Effector memory CD8-positive, alpha-beta T cell (primary cell): Measurements from ENCODE around the gene CCDC179.

Source experiments
- ATAC-seq: fragments of 150-1000 bp; cut with Tn5 transposase; replicated peaks from 2 replicates; pipeline ENCODE4 v1.10.0; 2021; ENCODE audit warnings: mild to moderate bottlenecking, moderate library complexity
- DNase-seq, 3 experiments: peaks; one replicate each; pipeline ENCODE4 v3.0.0; 2021
- H3K27ac Mint-ChIP-seq, 2 donors: one replicate each; pipeline ENCODE4 v1.8.0; 2022; ENCODE audit warnings: mild to moderate bottlenecking in 2 of 2, mixed read lengths in 2 of 2, moderate library complexity in 2 of 2
- H3K27me3 Mint-ChIP-seq, 2 donors: one replicate each; pipeline ENCODE4 v1.8.0; 2022; ENCODE audit warnings: mixed read lengths in 2 of 2
- H3K36me3 Mint-ChIP-seq: one replicate; pipeline ENCODE4 v1.8.0; 2022; ENCODE audit warnings: mild to moderate bottlenecking, moderate library complexity, mixed read lengths; ENCODE audit not compliant: insufficient read depth
- H3K4me1 Mint-ChIP-seq, 2 donors: one replicate each; pipeline ENCODE4 v1.8.0; 2022; ENCODE audit warnings: low read depth in 2 of 2, mixed read lengths in 2 of 2
- H3K4me3 Mint-ChIP-seq, 2 donors: one replicate each; pipeline ENCODE4 v1.8.0; 2022; ENCODE audit warnings: mild to moderate bottlenecking in 2 of 2, mixed read lengths in 2 of 2, moderate library complexity in 2 of 2
- H3K9me3 Mint-ChIP-seq, 2 donors: one replicate each; pipeline ENCODE4 v1.8.0; 2022; ENCODE audit warnings: mixed read lengths in 2 of 2

The CCDC179 gene

GRCh38 chr11:22846726-22847125 is 13.5 kb downstream of the CCDC179 start:
- DNase-seq (no peak), ATAC-seq (no peak)
- Mint-ChIP-seq H3K4me1 (no peaks in the 10 kb centered on the region), H3K27ac (no peak overlapping the region), H3K36me3 (no peaks in the 10 kb centered on the region), H3K4me3 (no peak overlapping the region), H3K27me3 (no peaks in the 10 kb centered on the region), H3K9me3 (no peaks in the 10 kb centered on the region)

GRCh38 chr11:22832315-22833015 is 27.8 kb downstream of the CCDC179 start:
- H3K27ac Mint-ChIP-seq: no peak overlapping the region
- ATAC-seq: no peak
- no peaks in the 10 kb centered on the region for H3K27me3 Mint-ChIP-seq

GRCh38 chr11:22830082-22830414 is 30.2 kb downstream of the CCDC179 start:
- Mint-ChIP-seq H3K9me3 (no peaks in the 10 kb centered on the region), H3K27ac (peak overlapping the region; percentile 86 to 91), H3K4me1 (peaks cover 10 to 12% of the 10 kb centered on the region in 2 donors)

More at GRCh38 chr11:22832315-22833015, 27.8 kb downstream of the CCDC179 start:
- DNase-seq: no peak
- peaks cover 10 to 12% of the 10 kb centered on the region in 2 donors for H3K4me1 Mint-ChIP-seq
- H3K4me3 Mint-ChIP-seq: no peak overlapping the region
- H3K9me3 Mint-ChIP-seq: no peaks in the 10 kb centered on the region
- H3K36me3 Mint-ChIP-seq: peaks cover 10% of the 10 kb centered on the region

GRCh38 chr11:22829231-22830081 is 30.8 kb downstream of the CCDC179 start, which contains the start of gene SVIP:
Gene SVIP, minus strand, starts transcription at chr11:22829801. Its CDS starts 53 bp downstream, at chr11:22829748.
- Mint-ChIP-seq H3K36me3 (peaks cover 24% of the 10 kb centered on the region), H3K4me3 (peak within 1 kb of the TSS; percentile 88 to 94), H3K4me1 (peaks cover 10 to 12% of the 10 kb centered on the region in 2 donors), H3K9me3 (no peaks in the 10 kb centered on the region), H3K27me3 (no peaks in the 10 kb centered on the region), H3K27ac (peak within 1 kb of the TSS; percentile 86 to 91)
- peak; percentile 88 to 91 (median 90) for DNase-seq
- ATAC-seq: peak; percentile 86

More at GRCh38 chr11:22830082-22830414, 30.2 kb downstream of the CCDC179 start:
- Mint-ChIP-seq H3K27me3 (no peaks in the 10 kb centered on the region), H3K4me3 (peak overlapping the region; percentile 88 to 94), H3K36me3 (peaks cover 20% of the 10 kb centered on the region)
- ATAC-seq (no peak), DNase-seq (no peak)

GRCh38 chr11:22828373-22828772 is 31.9 kb downstream of the CCDC179 start:
- peaks cover 32% of the 10 kb centered on the region for H3K36me3 Mint-ChIP-seq
- ATAC-seq (no peak), DNase-seq (no peak)
- H3K9me3 Mint-ChIP-seq: no peaks in the 10 kb centered on the region
- H3K27ac Mint-ChIP-seq: peak overlapping the region in 1 of 2 donors; percentile 86
- H3K27me3 Mint-ChIP-seq: no peaks in the 10 kb centered on the region
- H3K4me3 Mint-ChIP-seq: peak overlapping the region; percentile 88 to 94
- peaks cover 12 to 13% of the 10 kb centered on the region in 2 donors for H3K4me1 Mint-ChIP-seq

GRCh38 chr11:22822203-22822602 is 38.1 kb downstream of the CCDC179 start:
- peaks cover 67% of the 10 kb centered on the region for H3K36me3 Mint-ChIP-seq
- no peaks in the 10 kb centered on the region for H3K9me3 Mint-ChIP-seq
- peaks cover 0 to 3% of the 10 kb centered on the region in 2 donors for H3K4me1 Mint-ChIP-seq
- DNase-seq (no peak), ATAC-seq (no peak)
- no peak overlapping the region for H3K27ac Mint-ChIP-seq
- H3K4me3 Mint-ChIP-seq: no peak overlapping the region
- no peaks in the 10 kb centered on the region for H3K27me3 Mint-ChIP-seq

- Mint-ChIP-seq H3K9me3 (peaks cover 0 to 7% of the 10 kb centered on the region in 2 donors), H3K4me3 (no peak overlapping the region), H3K27me3 (no peaks in the 10 kb centered on the region), H3K36me3 (no peaks in the 10 kb centered on the region), H3K27ac (no peak overlapping the region), H3K4me1 (no peaks in the 10 kb centered on the region)
- ATAC-seq (no peak), DNase-seq (no peak)
Measured at GRCh38 chr11:22809893-22810292, 50.4 kb downstream of the CCDC179 start.

GRCh38 chr11:22808571-22809197 is 51.6 kb downstream of the CCDC179 start:
- no peak for ATAC-seq
- no peak overlapping the region for H3K4me3 Mint-ChIP-seq

GRCh38 chr11:22807855-22808570 is 52.3 kb downstream of the CCDC179 start:
- DNase-seq: no peak
- ATAC-seq: no peak
- Mint-ChIP-seq H3K27me3 (no peaks in the 10 kb centered on the region), H3K4me1 (no peaks in the 10 kb centered on the region), H3K9me3 (peaks cover 0 to 7% of the 10 kb centered on the region in 2 donors), H3K36me3 (no peaks in the 10 kb centered on the region), H3K4me3 (no peak overlapping the region), H3K27ac (no peak overlapping the region)

More at GRCh38 chr11:22808571-22809197, 51.6 kb downstream of the CCDC179 start:
- H3K9me3 Mint-ChIP-seq: peaks cover 0 to 7% of the 10 kb centered on the region in 2 donors
- no peaks in the 10 kb centered on the region for H3K27me3 Mint-ChIP-seq
- no peaks in the 10 kb centered on the region for H3K4me1 Mint-ChIP-seq
- no peak for DNase-seq
- no peak overlapping the region for H3K27ac Mint-ChIP-seq
- no peaks in the 10 kb centered on the region for H3K36me3 Mint-ChIP-seq

- Mint-ChIP-seq H3K4me3 (no peak overlapping the region), H3K27me3 (no peaks in the 10 kb centered on the region), H3K4me1 (no peaks in the 10 kb centered on the region), H3K9me3 (peaks cover 0 to 7% of the 10 kb centered on the region in 2 donors), H3K27ac (no peak overlapping the region), H3K36me3 (no peaks in the 10 kb centered on the region)
- DNase-seq: no peak
- ATAC-seq: no peak
Measured at GRCh38 chr11:22807391-22807790, 52.9 kb downstream of the CCDC179 start.

GRCh38 chr11:22802861-22803260 is 57.4 kb downstream of the CCDC179 start:
- H3K4me3 Mint-ChIP-seq: no peak overlapping the region
- DNase-seq (no peak), ATAC-seq (no peak)
- H3K4me1 Mint-ChIP-seq: no peaks in the 10 kb centered on the region
- H3K27me3 Mint-ChIP-seq: peaks cover 0 to 18% of the 10 kb centered on the region in 2 donors
- no peaks in the 10 kb centered on the region for H3K36me3 Mint-ChIP-seq
- no peaks in the 10 kb centered on the region for H3K9me3 Mint-ChIP-seq
- H3K27ac Mint-ChIP-seq: no peak overlapping the region

GRCh38 chr11:22800482-22800881 is 59.8 kb downstream of the CCDC179 start:
- ATAC-seq: no peak
- Mint-ChIP-seq H3K36me3 (no peaks in the 10 kb centered on the region), H3K4me3 (no peak overlapping the region), H3K27me3 (peaks cover 0 to 18% of the 10 kb centered on the region in 2 donors), H3K4me1 (no peaks in the 10 kb centered on the region), H3K27ac (no peak overlapping the region), H3K9me3 (no peaks in the 10 kb centered on the region)
- no peak for DNase-seq

GRCh38 chr11:22798901-22799300 is 61.4 kb downstream of the CCDC179 start:
- no peak for DNase-seq
- no peak for ATAC-seq
- no peaks in the 10 kb centered on the region for H3K4me1 Mint-ChIP-seq
- H3K4me3 Mint-ChIP-seq: no peak overlapping the region
- no peaks in the 10 kb centered on the region for H3K9me3 Mint-ChIP-seq
- no peak overlapping the region for H3K27ac Mint-ChIP-seq
- H3K27me3 Mint-ChIP-seq: peaks cover 0 to 18% of the 10 kb centered on the region in 2 donors
- no peaks in the 10 kb centered on the region for H3K36me3 Mint-ChIP-seq
